HG03460 (cell line): Measurements from ENCODE around the gene NMBR.
"Not testable (repeated sequence)": the region's sequence is repeated elsewhere in the genome, so short reads cannot be mapped to it uniquely, and the experiment has no call there.

Experiments used
- ATAC-seq: cut with Tn5 transposase; IDR thresholded peaks from one replicate; pipeline ENCODE4 v1.9.1; 2021; ENCODE audit not compliant: unreplicated experiment

Gene NMBR

GRCh38 chr6:142146828-142147662 lies at the start of gene NMBR, which contains the start of gene VTA1:
Gene NMBR, minus strand, starts transcription at chr6:142147122. Its CDS starts 58,464 bp downstream, at chr6:142088658.
Gene VTA1, plus strand, starts transcription at chr6:142147263. Its CDS starts 25 bp downstream, at chr6:142147288.
- ATAC-seq, result peak; percentile 99

DNA sequence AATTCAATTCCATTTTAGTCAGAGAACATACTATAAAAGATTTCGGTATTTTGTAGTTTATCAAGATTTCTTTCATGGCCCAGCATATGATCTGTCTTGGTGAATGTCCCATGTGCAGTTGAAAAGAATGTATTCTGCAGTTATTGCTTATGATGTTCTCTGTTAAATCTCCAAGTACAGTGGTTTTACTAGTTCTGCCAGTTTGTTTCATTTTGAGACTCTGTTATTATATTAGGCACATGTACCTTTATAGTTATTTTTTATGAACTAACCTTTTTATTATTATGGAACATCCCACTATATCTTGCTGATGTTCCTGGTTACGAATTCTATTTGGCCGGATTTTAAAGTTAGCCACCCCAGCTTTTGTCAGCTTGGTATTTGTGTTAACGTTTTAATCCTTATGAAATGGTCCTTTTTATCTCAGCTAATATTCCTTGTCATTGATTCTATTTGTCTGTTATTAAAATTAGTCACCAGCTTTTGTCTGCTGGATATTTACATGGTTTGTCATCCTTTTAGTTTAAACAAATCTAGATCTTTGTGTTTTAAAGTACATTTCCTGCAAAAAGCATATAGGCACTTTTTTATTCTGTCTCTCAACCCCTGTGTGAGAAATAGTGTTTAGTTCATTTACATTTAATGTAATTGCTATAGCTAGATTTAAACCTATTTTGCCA lies 49.1 kb upstream of the NMBR start:
- no peak for ATAC-seq

DNA sequence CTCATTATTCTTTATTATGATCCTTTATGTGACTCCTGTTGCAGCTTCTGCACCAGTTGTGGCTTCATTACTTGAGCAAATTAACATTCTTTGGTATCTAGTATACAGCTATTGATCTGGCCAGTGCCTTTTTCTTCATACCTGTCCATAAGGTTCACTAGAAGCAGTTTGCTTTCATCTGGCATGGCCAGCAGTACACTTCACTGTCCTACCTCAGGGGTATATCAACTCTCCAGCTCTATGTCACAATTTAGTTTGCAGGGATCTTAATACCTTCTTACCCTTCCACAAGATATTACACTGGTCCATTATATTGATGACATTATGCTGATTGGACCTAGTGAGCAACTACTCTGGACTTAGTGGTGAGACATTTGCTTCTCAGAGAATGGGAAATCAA lies 46.7 kb upstream of the NMBR start:
- no peak for ATAC-seq

DNA sequence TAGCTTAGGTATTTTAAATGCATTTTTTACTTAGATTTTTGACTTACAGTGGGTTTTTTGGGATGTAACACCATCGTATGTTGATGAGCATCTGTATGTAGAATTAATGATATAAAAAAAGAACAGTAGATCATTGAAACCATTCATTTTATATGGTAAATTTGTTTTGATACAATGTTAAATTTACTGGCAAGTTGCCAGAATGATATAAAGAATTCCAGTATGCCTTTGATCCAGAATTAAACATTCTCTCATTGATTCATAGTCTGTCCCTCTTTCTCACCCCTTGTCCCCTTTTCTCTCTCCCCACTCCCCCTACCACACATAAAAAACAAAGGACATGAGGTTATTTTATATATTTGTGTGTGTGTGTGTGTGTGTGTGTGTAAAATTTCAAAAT lies 45.4 kb upstream of the NMBR start:
- no peak for ATAC-seq

DNA sequence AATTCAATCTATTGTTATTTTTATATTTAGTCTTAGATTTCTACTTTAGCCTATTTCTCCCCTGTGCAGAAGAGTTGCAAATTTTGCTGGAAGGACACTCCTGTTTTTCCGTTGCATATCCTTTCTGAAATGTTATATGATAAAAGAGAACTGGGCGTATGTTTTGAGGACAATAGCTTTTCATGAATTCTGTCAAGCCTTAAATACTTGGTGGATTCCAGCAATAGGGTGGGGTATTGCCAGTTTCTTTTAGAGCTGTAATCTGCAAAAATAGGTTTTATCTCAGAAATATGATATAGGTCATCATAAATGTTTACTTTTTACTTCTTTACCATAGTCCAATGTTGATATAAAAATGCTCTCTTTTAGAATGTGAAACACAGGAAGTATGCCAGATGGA lies 42.1 kb upstream of the NMBR start:
- ATAC-seq, result no peak

- not testable (repeated sequence) for ATAC-seq
These were observed 41.4 kb upstream of the NMBR start for GRCh38 chr6:142188341-142188740.

- ATAC-seq, result no peak
These were observed 40.3 kb upstream of the NMBR start for GRCh38 chr6:142187209-142187608.

DNA sequence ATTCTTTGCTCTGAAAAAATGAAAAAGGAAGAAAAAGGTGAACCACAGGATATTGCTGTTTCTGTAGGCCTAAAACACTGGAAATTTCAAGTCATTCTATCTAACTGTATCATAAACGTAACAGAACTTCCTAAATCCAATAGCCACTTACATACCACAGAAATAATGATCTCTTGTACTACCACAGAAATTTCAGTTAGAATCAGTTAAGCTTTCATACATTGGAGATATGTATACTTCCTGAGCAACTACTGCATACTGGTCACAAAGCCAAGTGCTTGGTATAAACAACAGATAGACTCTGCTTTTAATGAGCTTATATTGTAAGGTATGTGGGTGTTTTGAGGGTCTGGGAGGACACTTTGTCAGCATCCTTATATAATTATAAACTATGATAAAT lies 38.7 kb upstream of the NMBR start:
- ATAC-seq, result no peak

GRCh38 chr6:142184307-142184706 lies 37.4 kb upstream of the NMBR start:
- ATAC-seq, result no peak

DNA sequence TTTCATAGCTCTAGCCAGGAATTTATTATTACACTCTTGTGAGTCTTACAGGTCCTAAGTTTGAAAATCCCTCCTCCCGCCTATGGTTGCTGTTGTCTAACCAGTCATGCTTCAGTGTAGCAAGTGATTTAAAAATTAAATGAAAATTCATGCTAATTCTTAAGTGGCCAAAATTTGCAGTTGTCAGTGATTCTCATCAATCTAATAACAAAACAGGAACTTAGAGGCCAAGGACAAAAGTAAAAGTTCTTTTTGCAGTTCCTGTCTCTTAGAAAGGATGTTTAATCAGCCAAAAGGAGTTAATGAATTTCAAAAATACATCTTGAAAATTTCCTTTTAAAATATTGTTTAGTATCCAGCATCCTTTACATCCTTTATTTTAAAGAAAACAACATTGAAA lies 36.4 kb upstream of the NMBR start:
- ATAC-seq, result no peak

GRCh38 chr6:142182004-142182403 lies 35.1 kb upstream of the NMBR start:
- no peak for ATAC-seq

GRCh38 chr6:142178129-142178528 lies 31.2 kb upstream of the NMBR start:
- ATAC-seq, result no peak

DNA sequence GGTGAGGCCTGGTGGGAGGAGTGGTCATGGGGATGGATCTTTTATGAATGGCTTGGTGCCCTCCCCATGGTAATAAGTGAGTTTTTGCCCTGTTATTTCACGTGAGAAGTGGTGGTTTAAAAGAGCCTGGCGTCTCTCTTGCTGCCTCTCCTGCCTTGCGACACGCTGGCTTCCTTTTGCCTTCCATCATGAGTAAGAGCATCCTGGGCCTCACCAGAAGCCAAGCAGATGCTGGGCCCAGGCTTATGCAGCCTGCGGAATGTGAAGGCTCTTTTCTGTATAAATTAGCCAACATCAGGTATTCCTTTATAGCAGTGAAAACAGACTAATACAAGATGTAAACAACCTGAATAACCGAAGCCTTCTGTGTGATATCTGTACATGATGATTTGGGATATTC lies 27.8 kb upstream of the NMBR start:
- no peak for ATAC-seq

GRCh38 chr6:142173980-142174379 lies 27.1 kb upstream of the NMBR start:
- no peak for ATAC-seq

DNA sequence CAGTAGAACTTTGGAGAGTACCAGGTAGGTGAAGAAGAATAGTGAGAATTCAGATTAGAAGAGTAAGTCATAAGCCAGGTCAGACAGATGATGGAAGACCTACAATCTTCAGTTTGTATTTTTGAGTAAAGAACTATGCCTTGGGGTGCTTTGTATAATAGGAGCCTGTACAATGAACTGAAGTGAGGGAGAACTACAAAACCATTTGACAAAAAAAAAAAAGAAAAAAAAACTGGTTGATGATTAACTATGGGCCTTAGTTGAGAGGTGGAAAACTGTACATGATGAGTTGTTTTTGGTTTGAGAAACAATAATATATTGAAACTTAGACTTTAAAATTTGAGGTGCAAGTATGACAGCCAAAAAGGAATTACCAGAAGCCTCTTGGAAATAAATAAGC lies 25.8 kb upstream of the NMBR start:
- ATAC-seq, result no peak

DNA sequence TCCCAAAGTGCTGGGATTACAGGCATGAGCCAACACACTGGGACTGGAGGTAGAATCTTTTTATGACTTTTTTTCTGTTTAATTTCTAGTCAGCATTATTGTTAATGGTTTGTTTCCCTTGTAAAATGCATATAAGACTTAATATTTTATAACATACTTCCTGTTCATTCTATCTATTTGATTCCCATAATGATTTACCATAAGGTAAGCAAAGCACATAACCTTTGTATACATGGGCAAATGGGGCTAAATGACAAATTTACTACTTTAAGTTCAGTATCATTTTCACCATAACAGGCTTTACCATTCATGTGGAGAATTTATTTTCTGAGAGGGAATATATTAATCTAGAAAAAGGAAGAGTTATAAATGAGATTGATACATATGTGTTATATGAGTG lies 24.4 kb upstream of the NMBR start:
- no peak for ATAC-seq

- no peak for ATAC-seq
These were observed 20.6 kb upstream of the NMBR start for GRCh38 chr6:142167486-142167885.

DNA sequence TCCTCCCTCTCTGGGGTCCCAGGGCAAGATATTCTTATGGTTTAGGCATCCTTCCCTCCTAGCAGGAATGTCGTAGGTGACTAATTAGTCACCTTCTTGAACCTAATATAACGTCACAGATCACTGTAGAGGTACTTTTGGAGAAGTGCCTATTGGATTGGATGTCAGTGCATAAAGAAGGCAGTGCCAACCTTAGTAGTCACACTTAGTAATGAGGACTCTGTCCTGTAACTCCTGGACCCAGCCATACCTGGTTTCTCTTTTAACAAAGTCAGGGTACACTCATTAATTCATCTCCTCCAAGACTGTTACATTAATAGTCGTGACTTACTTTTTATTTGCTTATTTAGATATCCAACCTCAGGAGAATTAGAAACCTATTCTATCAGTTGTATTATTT lies 20.1 kb upstream of the NMBR start:
- ATAC-seq, result no peak

DNA sequence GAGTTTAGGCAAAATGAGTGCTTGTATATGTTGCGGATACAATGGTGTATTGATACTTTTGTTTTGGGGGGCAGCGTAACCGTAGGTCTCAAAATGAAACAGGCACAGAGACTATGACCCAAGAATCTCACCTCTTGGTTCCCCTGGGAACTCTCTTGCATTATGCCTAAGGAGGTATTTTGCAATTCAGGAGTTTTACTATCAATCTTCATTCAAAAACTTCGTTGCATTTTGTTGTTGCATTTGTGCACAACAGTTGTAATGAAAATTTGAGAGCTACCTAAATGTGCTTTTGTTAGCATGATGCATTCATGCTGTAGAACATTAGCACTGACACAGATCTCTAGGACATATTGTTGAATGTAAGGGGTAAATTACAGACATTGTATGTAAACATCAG lies 18.3 kb upstream of the NMBR start:
- ATAC-seq, result no peak

- no peak for ATAC-seq
These were observed 15.9 kb upstream of the NMBR start for GRCh38 chr6:142162780-142163179.

GRCh38 chr6:142156758-142157068 lies 9.8 kb upstream of the NMBR start:
- ATAC-seq, result not testable (repeated sequence)

DNA sequence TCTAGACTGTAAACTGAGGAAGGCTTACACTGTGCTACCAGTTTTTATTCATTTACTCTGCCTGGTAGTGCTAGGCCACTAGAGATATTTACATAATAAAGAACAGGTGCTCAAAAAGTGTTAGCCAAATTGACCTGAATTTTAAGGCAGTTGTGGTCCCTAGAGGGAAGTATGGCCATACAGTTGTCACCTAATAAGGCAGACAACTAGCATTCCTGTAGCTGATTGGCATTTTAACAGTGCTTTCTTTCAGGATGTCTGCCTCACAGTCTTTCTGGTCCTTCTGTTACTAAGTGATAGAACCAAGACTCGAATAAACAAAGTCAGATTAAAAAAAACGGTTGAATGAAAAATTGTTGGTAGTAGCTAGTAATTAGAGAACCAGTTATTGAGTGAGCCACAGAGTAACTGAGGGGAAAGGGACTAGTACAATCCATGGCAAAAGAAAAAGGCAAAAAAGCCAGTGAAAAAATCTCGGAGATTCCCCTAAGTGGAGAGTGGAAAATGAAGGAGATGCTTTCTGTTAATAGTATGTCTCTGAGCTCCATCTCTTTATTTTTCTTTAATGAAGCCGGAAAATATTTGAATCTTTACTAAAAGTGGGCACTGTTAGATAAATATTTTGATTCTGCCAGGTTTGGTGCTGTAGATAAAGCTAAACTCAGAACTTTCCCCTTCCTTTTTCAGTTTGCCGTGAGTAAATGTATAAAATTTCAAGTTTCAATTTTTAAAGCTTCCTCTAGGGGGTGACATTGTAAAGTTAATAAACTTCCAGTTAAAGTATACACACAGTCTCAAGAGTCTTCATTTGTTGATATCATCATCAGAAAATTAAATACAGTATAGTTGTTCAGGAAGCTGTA lies 9.2 kb upstream of the NMBR start:
- ATAC-seq, result peak; percentile 66
